GM23248 (cell line): Measurements from ENCODE around the gene ARSA.

ENCODE experiments used
- EZH2 ChIP-seq: fragments of 200-600 bp; sonication (generic); IDR thresholded peaks from 2 replicates; pipeline ENCODE4 v1.6.1; 2018; ENCODE audit warnings: antibody characterized with exemption, mild to moderate bottlenecking; ENCODE audit not compliant: insufficient read depth, poor library complexity, severe bottlenecking
- EZH2phosphoT487 ChIP-seq: fragments of 200-600 bp; sonication (generic); IDR thresholded peaks from 2 replicates; pipeline ENCODE4 v1.6.1; 2018; ENCODE audit warnings: antibody characterized with exemption, moderate library complexity, mild to moderate bottlenecking, low read depth; ENCODE audit not compliant: insufficient read depth

GRCh38 chr22:50670513-50670912, 42.6 kb upstream of the ARSA start:
- TF ChIP-seq EZH2phosphoT487 (no peak), EZH2 (no peak)
